ENCODE results near the gene WASF1. TPM values are rescaled to one million over a fixed set of nuclear protein-coding genes. Genes with fewer than 3 reads are reported as not detected.

The WASF1 gene
- total RNA-seq, 1 experiment from 2014 or later: 7.3 TPM

DNA sequence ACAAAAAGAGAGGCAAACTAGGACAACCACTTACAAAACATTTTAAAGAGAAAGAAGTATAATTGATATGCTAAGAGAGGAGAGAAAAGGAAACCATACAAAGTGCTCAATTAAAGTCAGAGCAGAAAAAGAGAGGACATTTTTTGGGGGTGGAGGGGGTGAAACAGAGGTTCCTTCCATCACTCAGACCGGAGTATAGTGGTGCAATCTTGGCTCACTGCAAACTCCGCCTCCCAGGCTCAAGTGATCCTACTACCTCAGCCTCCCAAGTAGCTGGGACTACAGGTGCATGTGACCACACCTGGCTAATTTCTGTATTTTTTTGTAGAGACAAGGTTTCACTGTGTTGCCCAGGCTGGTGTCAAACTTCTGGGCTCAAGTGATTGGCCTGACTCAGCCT, 9.4 kb downstream of the WASF1 start:
- CTCF ChIA-PET: no interaction called here
- no peak for DNase-seq

DNA sequence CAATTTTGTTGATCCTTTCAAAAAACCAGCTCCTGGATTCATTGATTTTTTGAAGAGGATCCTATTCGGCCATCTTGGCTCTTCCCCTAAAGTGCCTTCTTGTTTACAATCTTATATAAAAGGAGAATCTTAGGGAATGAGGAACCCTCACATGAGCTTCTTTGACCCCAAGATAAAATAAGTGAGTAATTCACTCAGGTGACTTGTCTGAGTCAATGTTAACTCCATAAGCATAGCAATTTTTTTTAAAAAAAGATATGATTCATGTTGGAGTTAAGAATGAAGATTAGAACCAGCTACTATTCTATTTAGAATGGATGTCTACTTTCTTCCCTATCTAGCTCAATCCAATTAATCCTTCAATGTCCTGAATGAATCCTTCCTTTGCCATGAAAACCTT, 21.0 kb downstream of the WASF1 start:
- no peaks in the 10 kb centered on the region for H3K36me3 Mint-ChIP-seq (ENCODE audit: insufficient read depth, unreplicated experiment)
- CTCF ChIA-PET: no interaction called here
- H3K9me3 ChIP-seq: no peaks in the 10 kb centered on the region
- POLR2A ChIA-PET: no interaction called here
- TF ChIP-seq, protein P1, sequence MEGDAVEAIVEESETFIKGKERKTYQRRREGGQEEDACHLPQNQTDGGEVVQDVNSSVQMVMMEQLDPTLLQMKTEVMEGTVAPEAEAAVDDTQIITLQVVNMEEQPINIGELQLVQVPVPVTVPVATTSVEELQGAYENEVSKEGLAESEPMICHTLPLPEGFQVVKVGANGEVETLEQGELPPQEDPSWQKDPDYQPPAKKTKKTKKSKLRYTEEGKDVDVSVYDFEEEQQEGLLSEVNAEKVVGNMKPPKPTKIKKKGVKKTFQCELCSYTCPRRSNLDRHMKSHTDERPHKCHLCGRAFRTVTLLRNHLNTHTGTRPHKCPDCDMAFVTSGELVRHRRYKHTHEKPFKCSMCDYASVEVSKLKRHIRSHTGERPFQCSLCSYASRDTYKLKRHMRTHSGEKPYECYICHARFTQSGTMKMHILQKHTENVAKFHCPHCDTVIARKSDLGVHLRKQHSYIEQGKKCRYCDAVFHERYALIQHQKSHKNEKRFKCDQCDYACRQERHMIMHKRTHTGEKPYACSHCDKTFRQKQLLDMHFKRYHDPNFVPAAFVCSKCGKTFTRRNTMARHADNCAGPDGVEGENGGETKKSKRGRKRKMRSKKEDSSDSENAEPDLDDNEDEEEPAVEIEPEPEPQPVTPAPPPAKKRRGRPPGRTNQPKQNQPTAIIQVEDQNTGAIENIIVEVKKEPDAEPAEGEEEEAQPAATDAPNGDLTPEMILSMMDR (IDR thresholded peaks at IDR 0.05; ENCODE audit: insufficient read depth in 1 of 2, low read depth in 1 of 2, low read length in 1 of 2, severe bottlenecking in 1 of 2, unreplicated experiment in 1 of 2): no peak
- no TSS peak for BruUV-seq (replicated peaks)
- H3K4me3 Mint-ChIP-seq (ENCODE audit: unreplicated experiment): no peak overlapping the region
- H3K36me3 ChIP-seq (ENCODE audit: control insufficient read depth, insufficient read depth, low read length): no peaks in the 10 kb centered on the region
- H3K4me1 ChIP-seq: no peaks in the 10 kb centered on the region
- no peaks in the 10 kb centered on the region for H3K27me3 Mint-ChIP-seq (ENCODE audit: insufficient read depth, unreplicated experiment)
- no peak overlapping the region for H3K4me3 ChIP-seq (ENCODE audit: low read depth, low read length)
- DNase-seq: no peak
- H3K4me1 Mint-ChIP-seq (ENCODE audit: low read depth, unreplicated experiment): no peaks in the 10 kb centered on the region
- no peaks in the 10 kb centered on the region for H3K27me3 ChIP-seq (replicated peaks; ENCODE audit: control insufficient read depth, insufficient read depth, low read length)
- H3K27ac Mint-ChIP-seq (ENCODE audit: unreplicated experiment): no peak overlapping the region
- intact Hi-C loops (cut with micrococcal nuclease; ENCODE audit: unreplicated experiment): no loop called here
- no peaks in the 10 kb centered on the region for H3K9me3 Mint-ChIP-seq (ENCODE audit: unreplicated experiment)

More for the DNA sequence above, 9.4 kb downstream of the WASF1 start:
- Mint-ChIP-seq H3K27me3 (ENCODE audit: insufficient read depth, unreplicated experiment) (no peaks in the 10 kb centered on the region), H3K4me3 (ENCODE audit: unreplicated experiment) (no peak overlapping the region), H3K27ac (ENCODE audit: unreplicated experiment) (no peak overlapping the region), H3K36me3 (ENCODE audit: insufficient read depth, unreplicated experiment) (no peaks in the 10 kb centered on the region), H3K9me3 (ENCODE audit: unreplicated experiment) (no peaks in the 10 kb centered on the region), H3K4me1 (ENCODE audit: low read depth, unreplicated experiment) (no peaks in the 10 kb centered on the region)
- no TSS peak for BruUV-seq (replicated peaks)
- Histone ChIP-seq H3K27me3 (replicated peaks; ENCODE audit: control insufficient read depth, insufficient read depth, low read length) (no peaks in the 10 kb centered on the region), H3K4me3 (ENCODE audit: low read depth, low read length) (no peak overlapping the region), H3K36me3 (ENCODE audit: control insufficient read depth, insufficient read depth, low read length) (no peaks in the 10 kb centered on the region), H3K4me1 (no peaks in the 10 kb centered on the region), H3K9me3 (no peaks in the 10 kb centered on the region)
- POLR2A ChIA-PET: no interaction called here
- intact Hi-C loops (cut with micrococcal nuclease; ENCODE audit: unreplicated experiment): no loop called here
- TF ChIP-seq, protein P1 (IDR thresholded peaks at IDR 0.05; ENCODE audit: insufficient read depth in 1 of 2, low read depth in 1 of 2, low read length in 1 of 2, severe bottlenecking in 1 of 2, unreplicated experiment in 1 of 2): no peak

DNA sequence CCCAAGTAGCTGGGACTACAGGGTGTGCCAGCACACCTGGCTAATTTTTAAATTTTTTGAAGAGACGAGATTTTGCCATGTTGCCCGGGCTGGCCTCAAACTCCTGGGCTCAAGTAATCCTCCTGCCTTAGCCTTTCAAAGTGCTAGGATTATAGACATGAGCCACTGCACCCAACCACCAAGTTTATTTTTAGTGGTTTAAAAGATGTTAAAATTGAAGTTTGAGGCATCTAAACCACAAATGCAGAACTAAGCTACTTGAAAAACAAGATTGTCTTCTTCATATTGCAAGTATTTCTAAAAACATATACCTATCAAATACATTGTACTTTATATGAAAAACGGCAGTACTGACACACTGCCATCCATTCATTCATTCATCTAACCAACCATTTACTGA, 31.6 kb downstream of the WASF1 start:
- no peaks in the 10 kb centered on the region for H3K4me1 ChIP-seq
- intact Hi-C loops (cut with micrococcal nuclease; ENCODE audit: unreplicated experiment): no loop called here
- Mint-ChIP-seq H3K4me3 (ENCODE audit: unreplicated experiment) (no peak overlapping the region), H3K36me3 (ENCODE audit: insufficient read depth, unreplicated experiment) (no peaks in the 10 kb centered on the region), H3K4me1 (ENCODE audit: low read depth, unreplicated experiment) (no peaks in the 10 kb centered on the region), H3K9me3 (ENCODE audit: unreplicated experiment) (no peaks in the 10 kb centered on the region), H3K27me3 (ENCODE audit: insufficient read depth, unreplicated experiment) (no peaks in the 10 kb centered on the region), H3K27ac (ENCODE audit: unreplicated experiment) (no peak overlapping the region)
- no peak overlapping the region for H3K4me3 ChIP-seq (ENCODE audit: low read depth, low read length)
- ChIA-PET POLR2A (no interaction called here), CTCF (no interaction called here)
- no peak for DNase-seq
- H3K36me3 ChIP-seq (ENCODE audit: control insufficient read depth, insufficient read depth, low read length): no peaks in the 10 kb centered on the region
- no peaks in the 10 kb centered on the region for H3K27me3 ChIP-seq (replicated peaks; ENCODE audit: control insufficient read depth, insufficient read depth, low read length)
- no peaks in the 10 kb centered on the region for H3K9me3 ChIP-seq
- BruUV-seq (replicated peaks): no TSS peak
- TF ChIP-seq, protein P1 (IDR thresholded peaks at IDR 0.05; ENCODE audit: insufficient read depth in 1 of 2, low read depth in 1 of 2, low read length in 1 of 2, severe bottlenecking in 1 of 2, unreplicated experiment in 1 of 2): no peak
